ENCODE results near the gene LGR5. TPM values are rescaled to one million over a fixed set of nuclear protein-coding genes. Genes with fewer than 3 reads are reported as not detected.

The LGR5 gene
- total and polyA plus RNA-seq, 2 of the 4 experiments (the other 2 are of a cell fraction), result not detected

GRCh38 chr12:71447691-71448132 lies 8.1 kb downstream of the LGR5 start:
- no peak overlapping the region for H2AK5ac ChIP-seq (ENCODE audit: low read depth, low read length)
- CTCF ChIA-PET, result no interaction called here
- no peak for DNase-seq
- H4K8ac ChIP-seq (ENCODE audit: low read depth in 2 of 2, low read length in 2 of 2), result no peak overlapping the region
- no peak overlapping the region for H3K18ac ChIP-seq (ENCODE audit: low read depth, low read length)
- H3K9me3 ChIP-seq (ENCODE audit: control insufficient read depth, insufficient read depth, low read length), result no peaks in the 10 kb centered on the region
- H2AFZ ChIP-seq (replicated peaks; ENCODE audit: low read length, poor library complexity), result no peak overlapping the region
- ATAC-seq (ENCODE audit: low read depth), result no peak
- dilution Hi-C loops (cut with HindIII; ENCODE audit: low sequenced_read_pairs, unreplicated experiment), result no loop called here
- H2AK9ac ChIP-seq (replicated peaks; ENCODE audit: low read depth, low read length, poor library complexity), result no peak overlapping the region
- H3K14ac ChIP-seq (replicated peaks; ENCODE audit: low read depth, low read length), result no peak overlapping the region
- H3K36me3 ChIP-seq (ENCODE audit: control insufficient read depth, insufficient read depth, low read length), result no peaks in the 10 kb centered on the region
- no peak overlapping the region for H2BK5ac ChIP-seq (ENCODE audit: low read depth, low read length, poor library complexity, severe bottlenecking)
- in situ Hi-C loops (cut with MboI; ENCODE audit: low sequenced_read_pairs), result no loop called here
- no peaks in the 10 kb centered on the region for H4K20me1 ChIP-seq (ENCODE audit: insufficient read depth, low read length)
- no peak overlapping the region for H3K4ac ChIP-seq (ENCODE audit: low read depth, low read length)
- no peak overlapping the region for H4K5ac ChIP-seq (ENCODE audit: low read depth, low read length)
- intact Hi-C loops (cut with micrococcal nuclease), result no loop called here
- H3K79me1 ChIP-seq (ENCODE audit: low read depth in 1 of 2, low read length in 2 of 2), result no peaks in the 10 kb centered on the region
- H2BK120ac ChIP-seq (ENCODE audit: low read depth, low read length), result no peak overlapping the region
- no peak overlapping the region for H3K27ac ChIP-seq (ENCODE audit: insufficient read depth, low read length)
- no peak overlapping the region for H3K4me2 ChIP-seq (ENCODE audit: low read depth, low read length)
- H3K23ac ChIP-seq (ENCODE audit: low read depth, low read length), result no peak overlapping the region
- no peak overlapping the region for H2BK15ac ChIP-seq (ENCODE audit: low read depth, low read length)
- no TSS peak for BruUV-seq (replicated peaks)
- H3K9me1 ChIP-seq (ENCODE audit: insufficient read depth, low read length), result no peaks in the 10 kb centered on the region
- peaks cover 11% of the 10 kb centered on the region for H3K27me3 ChIP-seq (ENCODE audit: control insufficient read depth, insufficient read depth, low read length)
- no peak overlapping the region for H3K9ac ChIP-seq (ENCODE audit: low read depth, low read length)
- 42% methylated on average over 9 of the region's 9 CpGs; no CpG with 5 or more reads in 1 of the 2 experiments for WGBS, 2 experiments (ENCODE audit: extremely low coverage in 2 of 2, insufficient read length in 1 of 2)
- no peak overlapping the region for H4K91ac ChIP-seq (ENCODE audit: insufficient read depth, low read depth, low read length)
- TF ChIP-seq POLR2A (IDR thresholded peaks at IDR 0.05; ENCODE audit: low read depth, low read length) (no peak), SMC3 (IDR thresholded peaks at IDR 0.05; ENCODE audit: low read depth, low read length) (no peak)
- no peaks in the 10 kb centered on the region for H3K4me1 ChIP-seq (ENCODE audit: control insufficient read depth, insufficient read depth, low read length)
- no peak overlapping the region for H3K4me3 ChIP-seq (ENCODE audit: insufficient read depth, low read depth, low read length)
- no peak overlapping the region for H2BK20ac ChIP-seq (ENCODE audit: low read depth, low read length)
- POLR2A ChIA-PET (ENCODE audit: unreplicated experiment), result no interaction called here
- H3K56ac ChIP-seq (ENCODE audit: extremely low read depth, insufficient read depth, low read length), result no peak overlapping the region

All from IMR-90 (cell line).